HG03280 (cell line): ENCODE measurements around the gene ST8SIA6.

Experiments used
- ATAC-seq: cut with Tn5 transposase; IDR thresholded peaks from one replicate; pipeline ENCODE4 v1.9.1; 2021; ENCODE audit warnings: mild to moderate bottlenecking, moderate library complexity; ENCODE audit not compliant: unreplicated experiment

ST8SIA6 gene

GRCh38 chr10:17387861-17388503, 66.4 kb downstream of the ST8SIA6 start:
- no peak for ATAC-seq

- no peak for ATAC-seq
Observed at GRCh38 chr10:17386616-17387075, 67.7 kb downstream of the ST8SIA6 start.

- no peak for ATAC-seq
Observed at GRCh38 chr10:17386021-17386420, 68.4 kb downstream of the ST8SIA6 start.

DNA sequence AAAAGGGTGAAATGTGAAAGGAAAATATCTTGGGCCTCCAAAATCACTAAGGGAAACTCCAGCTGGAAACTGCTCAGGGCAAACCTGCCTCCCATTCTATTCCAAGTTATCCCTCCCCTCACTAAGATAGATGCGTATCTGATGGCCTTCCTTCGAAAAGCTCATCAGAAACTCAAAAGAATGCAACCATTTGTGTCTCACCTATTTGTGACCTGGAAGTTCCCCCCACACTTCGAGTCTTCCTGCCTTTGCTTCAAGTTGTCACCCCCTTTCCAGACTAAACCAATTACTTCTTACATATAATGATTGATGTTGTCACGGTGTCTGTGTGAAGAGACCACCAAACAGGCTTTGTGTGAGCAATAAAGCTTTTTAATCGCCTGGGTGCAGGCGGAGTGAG, 69.3 kb downstream of the ST8SIA6 start:
- ATAC-seq, result no peak

DNA sequence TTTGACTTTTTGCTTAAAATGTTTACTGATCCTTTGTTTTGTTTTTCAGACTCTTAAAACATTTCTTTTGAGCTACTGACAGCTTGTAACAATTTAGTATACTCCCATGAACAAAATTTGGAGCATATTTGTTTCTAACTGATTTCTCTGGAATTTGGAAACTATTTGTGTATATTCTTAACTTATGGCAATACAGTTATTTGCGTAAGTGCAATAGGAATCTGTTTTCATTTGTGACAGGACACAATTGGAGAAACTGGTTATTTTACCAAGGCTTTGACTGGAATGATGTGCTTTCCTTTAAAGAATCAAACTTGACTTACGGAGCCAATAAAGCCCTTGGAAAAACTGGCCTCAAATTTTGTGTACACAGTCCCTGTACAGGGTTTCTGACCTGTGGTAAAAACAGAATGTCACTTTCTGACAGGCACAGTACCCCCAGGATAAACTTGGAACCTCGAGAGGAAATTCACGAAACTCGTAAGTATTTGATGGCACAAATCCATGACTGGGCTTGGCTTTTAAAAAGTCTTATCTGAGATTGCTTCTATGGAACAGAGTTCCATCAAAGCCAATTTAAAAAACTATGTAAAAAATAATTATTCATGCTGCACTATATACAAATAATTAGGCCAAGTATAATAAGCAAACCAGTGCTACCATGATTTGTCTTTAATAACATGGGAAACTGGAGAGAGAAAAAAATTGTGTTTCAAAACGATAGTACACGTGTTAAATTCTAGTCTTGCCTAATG, 70.4 kb downstream of the ST8SIA6 start:
- ATAC-seq, result no peak

DNA sequence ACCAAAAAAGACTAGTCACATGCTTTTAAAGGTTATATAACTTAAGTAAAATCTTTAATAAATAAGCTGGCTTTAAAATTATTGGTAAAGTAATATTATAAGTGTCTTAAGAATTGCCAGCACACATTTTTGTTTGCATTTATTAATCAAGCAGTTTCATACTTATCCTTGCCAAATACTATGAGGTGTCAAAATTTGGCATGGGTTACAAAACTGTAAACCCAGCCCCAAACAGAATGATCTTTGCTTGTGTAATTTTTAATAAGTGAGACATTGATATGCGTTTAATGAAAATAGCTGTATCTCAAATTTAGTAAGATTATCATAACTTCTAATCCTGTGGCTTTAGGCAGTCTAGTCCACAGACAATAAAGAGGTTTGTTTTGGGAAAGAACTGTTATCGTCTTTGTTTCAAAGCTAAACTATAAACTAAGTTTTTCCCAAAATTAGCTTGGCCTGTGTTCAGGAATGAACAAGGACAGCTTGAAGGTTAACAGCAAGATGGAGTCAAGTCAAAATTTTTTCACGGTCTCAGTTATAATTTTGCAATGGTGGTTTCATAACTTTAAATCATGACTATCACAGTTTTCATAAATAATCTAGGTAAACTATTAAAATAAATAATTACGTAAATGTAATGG, 72.8 kb downstream of the ST8SIA6 start:
- no peak for ATAC-seq

DNA sequence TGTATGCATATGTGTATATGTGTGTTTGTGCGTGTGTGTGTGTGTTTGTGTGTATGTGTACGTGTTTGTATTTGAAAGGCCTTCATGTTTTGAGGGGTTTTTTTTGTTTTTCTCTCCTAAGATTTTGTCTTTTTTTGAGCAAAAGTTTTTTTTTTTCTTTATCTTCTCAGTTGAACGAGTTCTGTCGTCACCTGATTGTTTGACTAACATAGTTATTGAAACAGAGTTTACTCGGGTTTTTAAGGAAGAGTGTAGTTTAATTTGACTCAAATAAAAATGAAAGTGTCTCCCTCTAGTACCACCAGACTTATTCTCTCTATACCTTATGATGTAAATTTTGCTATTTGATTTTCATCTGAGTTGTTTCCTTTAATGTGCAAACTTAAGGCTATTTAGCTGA, 73.5 kb downstream of the ST8SIA6 start:
- no peak for ATAC-seq

- no peak for ATAC-seq
Observed at GRCh38 chr10:17380016-17380415, 74.4 kb downstream of the ST8SIA6 start.

DNA sequence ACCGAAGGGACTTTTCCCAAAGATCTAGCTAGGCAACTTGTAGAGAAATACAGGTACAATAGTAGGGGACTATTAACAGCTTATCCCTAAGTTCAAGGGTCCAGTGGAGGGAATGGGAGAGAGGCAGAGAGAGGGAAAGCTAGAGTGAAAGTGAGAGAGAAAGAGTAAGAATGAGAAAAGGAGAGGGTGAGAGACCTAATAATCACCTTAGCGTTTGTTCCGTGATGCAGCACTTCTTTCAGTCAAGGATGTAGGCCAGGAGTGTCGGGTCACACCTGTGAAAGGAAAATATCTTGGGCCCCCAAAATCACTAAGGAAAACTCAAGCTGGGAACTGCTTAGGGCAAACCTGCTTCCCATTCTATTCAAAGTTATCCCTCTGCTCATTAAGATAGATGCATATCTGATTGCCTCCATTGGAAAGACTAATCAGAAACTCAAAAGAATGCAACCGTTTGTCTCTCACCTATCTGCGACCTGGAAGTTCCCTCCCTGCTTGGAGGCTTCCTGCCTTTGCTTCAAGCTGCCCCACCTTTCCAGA, 75.2 kb downstream of the ST8SIA6 start:
- no peak for ATAC-seq

GRCh38 chr10:17375936-17376584, 78.3 kb downstream of the ST8SIA6 start:
- no peak for ATAC-seq

GRCh38 chr10:17368708-17369272, 85.6 kb downstream of the ST8SIA6 start:
- no peak for ATAC-seq

DNA sequence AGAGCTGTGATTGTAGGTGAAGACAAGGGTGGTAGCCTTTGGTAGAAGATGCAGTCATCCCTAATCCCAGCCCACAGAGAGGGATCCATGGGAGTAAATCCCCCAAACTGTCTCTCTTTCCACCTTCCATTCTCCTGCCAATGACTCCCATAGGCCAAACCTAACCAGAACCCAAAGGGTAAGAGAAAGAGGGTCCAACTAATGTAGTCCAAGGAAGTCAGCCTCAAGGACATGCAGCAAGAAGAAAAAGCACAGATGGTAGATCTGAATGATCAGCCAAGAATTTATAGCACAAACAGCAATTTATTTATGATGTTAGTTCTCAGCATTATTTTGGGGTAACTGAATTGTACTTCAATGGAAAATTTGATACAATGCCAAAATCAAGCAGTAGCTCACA, 87.7 kb downstream of the ST8SIA6 start:
- ATAC-seq, result no peak

DNA sequence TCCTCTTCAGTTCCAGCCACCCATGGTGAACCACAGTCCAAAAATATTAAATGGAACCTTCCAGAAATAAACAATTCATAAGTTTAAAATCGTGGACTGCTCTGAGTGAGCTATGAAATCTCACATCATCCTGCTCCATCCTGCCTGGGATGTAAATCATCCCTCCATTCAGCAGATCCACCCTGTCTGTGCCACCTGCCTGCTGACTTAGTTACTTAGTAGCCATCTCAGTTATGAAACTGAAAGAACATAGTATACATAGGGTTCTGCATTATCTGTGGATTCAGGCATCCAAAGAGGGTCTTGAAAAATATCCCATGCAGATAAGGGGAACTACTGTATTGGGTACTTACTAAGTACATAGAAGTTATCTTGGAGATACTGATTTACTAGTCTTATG, 89.0 kb downstream of the ST8SIA6 start:
- no peak for ATAC-seq

- no peak for ATAC-seq
Observed at GRCh38 chr10:17358461-17358860, 95.9 kb downstream of the ST8SIA6 start.

GRCh38 chr10:17357781-17358180, 96.6 kb downstream of the ST8SIA6 start:
- no peak for ATAC-seq

GRCh38 chr10:17356820-17357219, 97.6 kb downstream of the ST8SIA6 start:
- no peak for ATAC-seq

DNA sequence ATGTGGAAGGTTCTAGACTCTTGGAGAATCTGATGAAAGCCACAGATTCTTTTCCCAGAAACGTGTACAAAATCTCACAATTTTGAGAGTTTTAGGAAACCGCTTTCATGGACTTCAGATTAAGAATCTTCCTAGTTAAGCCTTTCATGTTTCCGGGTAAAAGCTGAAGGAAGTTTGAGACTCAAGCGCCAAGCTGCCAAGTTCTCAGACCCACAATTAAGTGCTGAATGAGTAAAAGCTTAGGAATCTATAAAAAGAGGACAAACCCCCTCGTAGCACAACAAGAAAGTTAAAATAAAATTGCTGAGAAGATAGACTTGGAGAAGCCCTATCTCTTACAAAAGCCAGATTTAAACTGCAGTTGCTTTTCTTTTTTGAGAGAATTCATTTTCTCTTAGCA, 99.6 kb downstream of the ST8SIA6 start:
- no peak for ATAC-seq

GRCh38 chr10:17353568-17354300, 100.7 kb downstream of the ST8SIA6 start:
- no peak for ATAC-seq

GRCh38 chr10:17352583-17352982, 101.8 kb downstream of the ST8SIA6 start:
- no peak for ATAC-seq

- ATAC-seq, result no peak
Observed at GRCh38 chr10:17351506-17351905, 102.9 kb downstream of the ST8SIA6 start.
